HepG2 (cell line): ENCODE data around the gene ATP8A1. TPM values are rescaled to one million over a fixed set of nuclear protein-coding genes. Genes with fewer than 3 reads are reported as not detected.

Source experiments
- ATF5 ChIP-seq: sonication (generic); formaldehyde crosslinking; IDR thresholded peaks from 2 replicates; pipeline ENCODE4 v1.4.0; 2020; ENCODE audit warnings: mild to moderate bottlenecking, low read depth, missing genetic modification reagents
- CREM ChIP-seq, 2 experiments: sonication (generic) in 1 of 2; formaldehyde crosslinking in 1 of 2; IDR thresholded peaks; 2 replicates each; pipeline versions ENCODE4 v1.4.0 to v1.6.1; 2016 to 2020; ENCODE audit warnings: antibody characterized with exemption in 1 of 2, mild to moderate bottlenecking in 1 of 2, missing genetic modification reagents in 1 of 2
- ELK4 ChIP-seq: sonication (generic); formaldehyde crosslinking; IDR thresholded peaks from 2 replicates; pipeline ENCODE4 v1.9.0; 2021; ENCODE audit warnings: missing genetic modification reagents, borderline replicate concordance
- HIC2 ChIP-seq: sonication (generic); formaldehyde crosslinking; IDR thresholded peaks from 2 replicates; pipeline ENCODE4 v1.9.0; 2022; ENCODE audit warnings: low read depth, missing genetic modification reagents
- HNF1B ChIP-seq: sonication (generic); formaldehyde crosslinking; IDR thresholded peaks from 2 replicates; pipeline ENCODE4 v1.5.1; 2020; ENCODE audit warnings: mild to moderate bottlenecking, moderate library complexity, missing genetic modification reagents
- JDP2 ChIP-seq: sonication (generic); formaldehyde crosslinking; IDR thresholded peaks from 2 replicates; pipeline ENCODE4 v1.8.1; 2022; ENCODE audit warnings: missing genetic modification reagents, borderline replicate concordance
- MAFG ChIP-seq: sonication (generic); formaldehyde crosslinking; IDR thresholded peaks from 2 replicates; pipeline ENCODE4 v1.5.1; 2020; ENCODE audit warnings: mild to moderate bottlenecking, missing genetic modification reagents
- PCBP2 ChIP-seq: fragments of 200-400 bp; formaldehyde crosslinking; optimal IDR thresholded peaks from 2 replicates; pipeline ENCODE3; 2018; ENCODE audit warnings: low read length, low read depth; ENCODE audit not compliant: poor library complexity, severe bottlenecking
- RAD21 ChIP-seq: fragments of 450-650 bp; formaldehyde crosslinking; IDR thresholded peaks from 2 replicates; pipeline ENCODE4 v1.5.0; 2020; ENCODE audit warnings: mild to moderate bottlenecking
- TEAD2 ChIP-seq: sonication (generic); formaldehyde crosslinking; IDR thresholded peaks from 2 replicates; pipeline ENCODE4 v1.9.0; 2021; ENCODE audit warnings: missing genetic modification reagents
- THAP7 ChIP-seq: sonication (generic); formaldehyde crosslinking; IDR thresholded peaks from 2 replicates; pipeline ENCODE4 v1.8.1; 2023; ENCODE audit warnings: mild to moderate bottlenecking, missing genetic modification reagents
- TMF1 ChIP-seq: sonication (generic); formaldehyde crosslinking; IDR thresholded peaks from 2 replicates; pipeline ENCODE4 v1.8.1; 2022; ENCODE audit warnings: low read depth, missing genetic modification reagents
- TRIM24 ChIP-seq: sonication (generic); formaldehyde crosslinking; IDR thresholded peaks from 2 replicates; pipeline ENCODE4 v1.8.0; 2022; ENCODE audit warnings: mild to moderate bottlenecking, missing genetic modification reagents
- ZNF256 ChIP-seq: sonication (generic); formaldehyde crosslinking; conservative IDR thresholded peaks from 2 replicates; pipeline ENCODE4 v1.4.0; 2020; ENCODE audit warnings: missing genetic modification reagents
- ZNF3 ChIP-seq: IDR thresholded peaks from 2 replicates; pipeline ENCODE4 v1.7.0; 2017; ENCODE audit warnings: inconsistent platforms
- ZNF367 ChIP-seq: sonication (generic); formaldehyde crosslinking; IDR thresholded peaks from 2 replicates; pipeline ENCODE4 v1.4.0; 2020; ENCODE audit warnings: missing genetic modification reagents, borderline replicate concordance
- ZNF547 ChIP-seq: sonication (generic); formaldehyde crosslinking; IDR thresholded peaks from 2 replicates; pipeline ENCODE4 v1.5.1; 2020; ENCODE audit warnings: mild to moderate bottlenecking, missing genetic modification reagents
- ZNF75D ChIP-seq: sonication (generic); formaldehyde crosslinking; IDR thresholded peaks from 2 replicates; pipeline ENCODE4 v1.8.1; 2023; ENCODE audit warnings: missing genetic modification reagents, mild to moderate bottlenecking, borderline replicate concordance
- polyA plus RNA-seq, 8 experiments: library from polyadenylated mRNA; depleted of rRNA in 3 of 8; stranded (reverse) in 7 of 8; unstranded in 1 of 8; fragments of >200 nt; fragmentation: Illumina TruSeq in 4 of 8; extraction: Trizol in 4 of 8; gene quantifications; 2 replicates each; pipeline versions ENCODE4 v1.2.1 to v1.2.3, GENCODE V29; 2011 to 2016; ENCODE audit warnings: low read depth in 4 of 8, missing spikeins in 1 of 8, mixed read lengths in 1 of 8; ENCODE audit not compliant: insufficient read depth in 1 of 8
- total RNA-seq, 5 experiments: library from RNA; depleted of rRNA; stranded (reverse); fragments of >200 nt; fragmentation: Illumina TruSeq; extraction: Trizol; gene quantifications; 2 replicates each; pipeline ENCODE4 v1.2.3, GENCODE V29; 2016; ENCODE audit warnings: low read depth in 1 of 5
- TF ChIP-seq, protein P1 (sequence below): IDR thresholded peaks from 2 replicates; pipeline ENCODE4 v1.6.1; 2016; ENCODE audit warnings: low read depth
- TF ChIP-seq, protein P2 (sequence below): sonication (generic); formaldehyde crosslinking; IDR thresholded peaks from 2 replicates; pipeline ENCODE4 v1.5.0; 2020; ENCODE audit warnings: missing genetic modification reagents

Gene ATP8A1
- total and polyA plus RNA-seq, 2 of the 13 experiments (the other 11 are each of a cell fraction or from before 2014, with no cell fraction given): 1.7 to 6.2 TPM

- no peak; the same call in 1 of the 2 replicates for TF ChIP-seq ZNF367 (CRISPR knock-in tag)
- no peak for TF ChIP-seq THAP7 (CRISPR knock-in tag)
- TF ChIP-seq MAFG (CRISPR knock-in tag): no peak
- TF ChIP-seq HIC2 (CRISPR knock-in tag): no peak
- no peak for TF ChIP-seq PCBP2
- peak; percentile 17; the same call in 1 of the 2 replicates for TF ChIP-seq HNF1B
- peak; percentile 19; the same call in 1 of the 2 replicates for TF ChIP-seq RAD21 (CRISPR knock-in tag)
- TF ChIP-seq ZNF256: peak; percentile 77; the same call in 1 of the 2 replicates
- TF ChIP-seq ELK4 (CRISPR knock-in tag): no peak
- no peak for TF ChIP-seq ZNF3
- no peak for TF ChIP-seq TMF1 (CRISPR knock-in tag)
- TF ChIP-seq, protein P1, sequence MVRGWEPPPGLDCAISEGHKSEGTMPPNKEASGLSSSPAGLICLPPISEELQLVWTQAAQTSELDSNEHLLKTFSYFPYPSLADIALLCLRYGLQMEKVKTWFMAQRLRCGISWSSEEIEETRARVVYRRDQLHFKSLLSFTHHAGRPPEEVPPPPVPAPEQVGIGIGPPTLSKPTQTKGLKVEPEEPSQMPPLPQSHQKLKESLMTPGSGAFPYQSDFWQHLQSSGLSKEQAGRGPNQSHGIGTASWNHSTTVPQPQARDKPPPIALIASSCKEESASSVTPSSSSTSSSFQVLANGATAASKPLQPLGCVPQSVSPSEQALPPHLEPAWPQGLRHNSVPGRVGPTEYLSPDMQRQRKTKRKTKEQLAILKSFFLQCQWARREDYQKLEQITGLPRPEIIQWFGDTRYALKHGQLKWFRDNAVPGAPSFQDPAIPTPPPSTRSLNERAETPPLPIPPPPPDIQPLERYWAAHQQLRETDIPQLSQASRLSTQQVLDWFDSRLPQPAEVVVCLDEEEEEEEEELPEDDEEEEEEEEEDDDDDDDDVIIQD (CRISPR knock-in tag): no peak; the same call in 1 of the 2 replicates
- no peak for TF ChIP-seq ZNF547 (CRISPR knock-in tag)
- TF ChIP-seq JDP2 (CRISPR knock-in tag): no peak
- TF ChIP-seq CREM (IDR thresholded peaks at IDR 0.05): no peak; the same call in 1 of the 2 replicates
- TF ChIP-seq CREM (CRISPR knock-in tag; IDR thresholded peaks at IDR 0.05): no peak
- TF ChIP-seq, protein P2, sequence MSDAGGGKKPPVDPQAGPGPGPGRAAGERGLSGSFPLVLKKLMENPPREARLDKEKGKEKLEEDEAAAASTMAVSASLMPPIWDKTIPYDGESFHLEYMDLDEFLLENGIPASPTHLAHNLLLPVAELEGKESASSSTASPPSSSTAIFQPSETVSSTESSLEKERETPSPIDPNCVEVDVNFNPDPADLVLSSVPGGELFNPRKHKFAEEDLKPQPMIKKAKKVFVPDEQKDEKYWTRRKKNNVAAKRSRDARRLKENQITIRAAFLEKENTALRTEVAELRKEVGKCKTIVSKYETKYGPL (CRISPR knock-in tag): no peak
- no peak for TF ChIP-seq ZNF75D (CRISPR knock-in tag)
- TF ChIP-seq TEAD2 (CRISPR knock-in tag): no peak
- TF ChIP-seq ATF5 (CRISPR knock-in tag): no peak
- TF ChIP-seq TRIM24: no peak
Observed at GRCh38 chr4:42656944-42657792, at the start of gene ATP8A1 (continued).
